ENCODE data around the gene DNM1.
A peak's percentile ranks its signal among the peaks of the same experiment; 100 is the strongest.
"Not testable (repeated sequence)": the region's sequence is repeated elsewhere in the genome, so short reads cannot be mapped to it uniquely, and the experiment has no call there.

The DNM1 gene

DNA sequence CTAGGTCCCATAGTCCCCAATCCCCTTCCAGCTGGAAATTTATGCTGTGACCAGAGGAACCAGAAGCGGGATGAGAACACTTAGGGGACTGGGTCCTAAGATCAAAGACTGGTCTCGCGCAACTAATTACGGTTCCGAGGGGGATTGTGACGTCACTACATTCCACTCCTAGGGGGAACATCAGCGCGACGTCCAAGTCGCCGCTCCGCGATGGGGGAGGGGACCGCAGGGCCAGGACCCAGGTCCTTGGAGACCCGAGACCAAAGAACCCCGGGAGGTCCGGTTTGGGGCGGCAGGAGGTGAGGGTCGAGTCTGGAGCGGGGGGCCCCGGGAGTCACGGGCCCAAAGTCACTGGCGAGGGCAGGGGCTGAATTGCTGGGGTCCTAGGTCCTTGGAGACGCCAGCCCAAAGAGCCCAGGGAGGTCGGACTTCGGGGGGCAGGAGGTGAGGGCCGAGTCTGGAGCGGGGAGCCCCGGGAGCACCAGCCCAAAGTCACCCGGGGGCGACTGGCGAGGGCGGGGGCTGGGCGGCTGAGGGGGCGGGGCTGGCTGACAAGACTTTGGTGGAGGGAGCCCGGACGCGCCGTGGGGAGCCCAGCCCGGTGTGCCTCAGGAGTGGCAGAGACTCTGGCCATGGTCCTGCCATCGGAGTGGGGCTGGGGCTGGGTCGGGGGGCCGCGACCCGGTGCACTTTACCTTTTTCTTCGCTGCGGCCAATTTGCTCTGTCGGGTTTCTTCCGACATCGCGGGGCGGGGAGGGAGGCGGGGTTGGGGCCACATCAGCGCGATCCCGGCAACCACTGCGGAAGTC, 72.2 kb downstream of the DNM1 start, which contains the start of gene GOLGA2:
TSS of gene GOLGA2 (minus strand) at position 810 of the 810 bp plus-strand sequence. CDS start at position 779, 31 bp downstream.
- peak; percentile 62 for DNase-seq (ENCODE audit: low read depth, low spot score)

DNA sequence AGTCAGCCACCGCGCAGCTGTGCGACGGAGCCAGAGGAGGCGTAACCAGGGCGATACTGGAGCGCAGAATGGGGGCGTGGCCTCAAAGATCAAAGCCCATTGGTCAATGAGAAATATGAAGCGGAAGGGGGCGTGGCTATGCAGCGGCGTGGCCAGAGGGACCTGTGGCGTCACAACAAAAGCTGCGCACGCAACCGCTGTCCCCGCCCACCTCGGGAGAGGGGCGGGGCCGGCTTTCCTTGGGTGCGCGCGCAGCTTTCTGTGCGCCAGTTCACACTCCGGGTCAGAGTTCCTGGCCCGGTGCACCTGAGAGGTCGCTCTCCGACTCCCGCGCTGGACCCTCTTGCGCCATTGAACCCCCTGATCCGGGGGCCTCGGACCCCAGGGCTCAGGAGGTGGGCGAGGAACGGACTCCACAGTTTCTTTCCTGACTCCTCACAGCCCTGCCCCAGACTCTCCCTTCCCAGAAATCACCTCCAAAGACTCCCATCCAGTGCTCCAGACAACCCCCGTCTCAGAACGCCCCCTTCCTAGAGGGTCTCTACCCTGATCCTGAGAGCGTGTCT, 72.9 kb downstream of the DNM1 start, which contains the start of gene SWI5:
TSS of gene SWI5 (plus strand) at position 269 of the 566 bp plus-strand sequence.
- peak; percentile 100 for DNase-seq (ENCODE audit: low read depth, low spot score)

DNA sequence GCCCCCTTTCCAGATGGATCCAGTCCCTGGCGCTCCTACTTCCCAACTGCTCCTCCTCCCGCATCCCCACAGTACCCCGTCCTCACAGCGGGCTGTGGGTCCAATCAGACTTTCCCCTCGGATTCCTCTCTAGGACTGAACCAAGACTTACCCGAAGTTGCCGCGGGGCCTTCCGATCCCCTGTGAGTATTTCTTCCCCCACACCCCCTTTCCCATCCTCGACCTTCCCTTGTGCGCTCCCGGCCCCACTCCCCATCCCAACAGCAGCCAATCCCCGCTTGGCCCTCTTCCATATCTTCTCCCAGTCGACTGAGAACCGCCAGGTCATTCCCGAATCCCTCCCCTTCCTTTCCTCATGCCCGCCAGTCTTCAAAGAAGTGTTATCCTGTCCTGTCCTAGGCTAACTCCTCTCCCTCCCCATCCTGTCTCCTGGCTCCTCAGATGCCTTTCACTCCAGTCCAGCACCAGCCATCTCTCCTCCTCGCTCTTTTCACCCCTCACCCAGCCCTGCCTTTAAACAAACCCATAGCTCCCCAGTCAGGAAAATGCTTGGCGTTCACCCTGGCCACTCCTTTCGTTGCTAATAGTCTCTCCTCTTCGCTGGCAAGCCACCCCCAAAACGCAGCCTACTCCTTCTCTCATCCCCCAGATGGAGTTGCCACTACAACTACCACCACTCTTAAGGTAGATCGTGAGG, 73.5 kb downstream of the DNM1 start:
- DNase-seq (ENCODE audit: low read depth, low spot score), result peak; percentile 44

DNA sequence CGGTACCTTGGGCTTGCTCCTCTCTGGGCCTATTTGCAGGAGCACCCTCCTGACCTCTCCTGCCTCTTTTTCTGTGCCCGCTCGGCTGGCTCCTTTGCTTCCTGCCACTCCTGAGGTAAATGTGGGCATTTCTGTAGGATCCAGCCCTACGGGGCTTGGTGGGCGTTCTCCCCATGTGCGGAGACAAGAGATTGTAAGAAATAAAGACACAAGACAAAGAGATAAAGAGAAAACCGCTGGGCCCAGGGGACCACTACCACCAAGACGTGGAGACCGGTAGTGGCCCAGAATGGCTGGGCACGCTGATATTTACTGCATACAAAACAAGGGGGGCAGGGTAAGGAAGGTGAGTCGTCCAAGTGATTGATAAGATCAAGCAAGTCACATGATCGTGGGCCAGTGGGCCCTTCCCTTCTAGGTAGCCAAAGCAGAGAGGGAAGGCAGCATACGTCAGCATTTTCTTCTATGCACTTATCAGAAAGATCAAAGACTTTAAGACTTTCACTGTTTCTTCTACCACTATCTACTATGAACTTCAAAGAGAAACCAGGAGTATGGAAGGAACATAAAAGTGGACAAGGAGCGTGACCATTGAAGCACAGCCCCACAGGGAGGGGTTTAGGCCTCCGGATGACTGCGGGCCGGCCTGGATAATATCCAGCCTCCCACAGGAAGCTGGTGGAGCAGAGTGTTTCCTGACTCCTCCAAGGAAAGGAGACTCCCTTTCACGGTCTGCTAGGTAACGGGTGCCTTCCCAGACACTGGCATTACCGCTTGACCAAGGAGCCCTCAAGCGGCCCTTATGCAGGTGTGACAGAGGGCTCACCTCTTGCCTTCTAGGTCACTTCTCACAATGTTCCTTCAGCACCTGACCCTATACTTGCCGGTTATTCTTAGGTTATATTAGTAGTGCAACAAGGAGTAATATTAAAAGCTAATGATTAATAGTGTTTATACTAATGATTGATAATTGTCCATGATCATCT, 76.2 kb downstream of the DNM1 start:
- DNase-seq (ENCODE audit: low read depth, low spot score), result not testable (repeated sequence)

DNA sequence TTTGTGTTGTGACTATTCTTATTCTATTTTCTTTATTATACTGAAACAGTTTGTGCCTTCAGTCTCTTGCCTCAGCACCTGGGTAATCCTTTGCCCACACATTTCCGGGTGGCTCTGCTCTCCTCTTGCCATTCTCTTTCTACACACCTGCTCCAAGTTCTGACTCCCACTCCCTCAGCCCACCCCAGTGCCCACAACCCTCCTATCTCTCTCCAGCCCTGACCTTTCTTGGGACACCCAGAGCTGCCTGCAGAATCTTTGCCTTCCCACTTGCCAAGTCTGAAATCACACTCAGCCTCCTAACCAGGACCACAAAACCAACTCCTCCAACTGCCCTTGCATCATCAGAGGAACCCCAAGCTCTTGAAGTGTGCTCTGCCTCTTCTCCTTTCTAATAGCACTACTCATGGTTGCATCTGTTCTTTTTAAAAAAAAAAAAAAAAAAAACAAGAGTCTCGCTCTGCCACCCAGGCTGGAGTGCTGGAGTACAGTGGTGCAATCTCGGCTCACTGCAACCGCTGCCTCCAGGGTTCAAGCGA, 77.0 kb downstream of the DNM1 start:
- DNase-seq (ENCODE audit: low read depth, low spot score), result no peak

DNA sequence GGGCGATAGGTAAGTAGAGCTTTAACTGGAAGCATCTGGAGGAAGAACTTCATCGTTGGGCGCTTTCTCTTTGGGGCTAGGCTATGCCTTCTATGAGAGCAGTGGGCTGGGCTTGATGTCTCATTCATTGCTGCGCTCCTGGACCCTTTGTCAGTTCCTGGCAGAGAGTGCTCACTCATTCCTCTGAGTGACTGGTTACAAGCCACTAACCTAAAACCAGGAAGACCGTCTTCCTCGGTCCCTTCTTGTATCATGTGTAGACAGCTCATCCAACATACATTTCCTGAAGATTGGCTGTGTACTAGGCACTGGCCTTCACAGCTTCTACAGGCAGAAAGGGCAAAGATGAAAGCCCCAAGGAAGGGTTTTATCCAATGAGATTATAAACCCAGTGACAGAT, 79.3 kb downstream of the DNM1 start:
- DNase-seq (ENCODE audit: low read depth, low spot score), result no peak

DNA sequence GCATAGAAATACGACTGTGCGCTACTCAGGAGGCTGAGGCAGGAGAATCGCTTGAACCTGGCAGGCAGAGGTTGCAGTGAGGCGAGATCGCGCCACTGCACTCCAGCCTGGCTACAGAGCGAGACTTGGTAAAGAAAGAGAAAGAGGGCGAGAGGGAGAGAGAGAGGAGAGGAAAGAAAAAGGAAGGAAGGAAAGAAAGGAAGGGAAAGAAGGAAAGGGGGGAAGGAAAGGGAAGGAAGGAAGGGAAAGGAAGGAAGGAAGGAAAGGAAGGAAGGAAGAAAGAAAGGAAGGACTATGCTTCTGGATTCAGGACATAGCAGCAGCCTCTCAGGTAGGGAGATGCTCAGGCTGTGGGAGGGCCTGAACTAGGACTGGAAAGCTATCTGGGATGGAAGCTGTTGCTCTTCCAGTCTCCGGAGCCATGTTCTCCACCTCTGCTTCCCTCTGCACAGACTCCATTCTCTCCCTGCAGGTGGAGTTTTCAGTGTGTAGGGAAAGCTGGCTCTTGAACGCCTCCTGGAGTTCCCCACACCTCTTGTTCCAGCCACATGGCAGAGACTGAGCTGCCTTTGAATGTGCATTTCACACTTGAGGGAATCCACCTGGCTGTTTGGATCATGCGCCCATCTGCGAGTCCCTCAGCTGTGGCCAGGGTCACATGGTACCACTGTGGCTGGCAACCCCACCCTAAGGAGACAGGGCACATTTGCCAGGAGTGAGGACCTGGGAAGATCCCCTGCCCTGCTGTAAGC, 82.0 kb downstream of the DNM1 start:
- no peak for DNase-seq (ENCODE audit: low read depth, low spot score)

DNA sequence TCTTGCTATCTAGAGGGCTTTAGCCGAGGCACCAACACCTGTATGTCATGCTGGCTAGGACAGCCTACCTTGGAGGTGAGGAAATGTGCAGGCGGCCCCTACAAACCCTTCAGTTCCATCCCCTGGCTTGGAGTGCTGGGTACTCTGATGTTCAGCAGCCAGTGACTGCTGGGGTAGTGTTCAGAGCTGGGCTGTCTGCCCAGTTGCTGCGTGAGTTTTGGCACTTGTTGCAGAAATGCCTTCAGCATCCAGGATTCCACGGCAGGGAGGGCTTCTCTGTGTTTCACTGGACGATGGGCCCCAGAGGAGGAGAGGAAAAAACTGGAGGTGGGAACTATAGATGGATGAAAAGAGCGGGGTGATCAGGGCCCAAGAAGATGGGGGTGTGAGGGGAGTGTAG, 83.3 kb downstream of the DNM1 start:
- DNase-seq (ENCODE audit: low read depth, low spot score), result no peak

DNA sequence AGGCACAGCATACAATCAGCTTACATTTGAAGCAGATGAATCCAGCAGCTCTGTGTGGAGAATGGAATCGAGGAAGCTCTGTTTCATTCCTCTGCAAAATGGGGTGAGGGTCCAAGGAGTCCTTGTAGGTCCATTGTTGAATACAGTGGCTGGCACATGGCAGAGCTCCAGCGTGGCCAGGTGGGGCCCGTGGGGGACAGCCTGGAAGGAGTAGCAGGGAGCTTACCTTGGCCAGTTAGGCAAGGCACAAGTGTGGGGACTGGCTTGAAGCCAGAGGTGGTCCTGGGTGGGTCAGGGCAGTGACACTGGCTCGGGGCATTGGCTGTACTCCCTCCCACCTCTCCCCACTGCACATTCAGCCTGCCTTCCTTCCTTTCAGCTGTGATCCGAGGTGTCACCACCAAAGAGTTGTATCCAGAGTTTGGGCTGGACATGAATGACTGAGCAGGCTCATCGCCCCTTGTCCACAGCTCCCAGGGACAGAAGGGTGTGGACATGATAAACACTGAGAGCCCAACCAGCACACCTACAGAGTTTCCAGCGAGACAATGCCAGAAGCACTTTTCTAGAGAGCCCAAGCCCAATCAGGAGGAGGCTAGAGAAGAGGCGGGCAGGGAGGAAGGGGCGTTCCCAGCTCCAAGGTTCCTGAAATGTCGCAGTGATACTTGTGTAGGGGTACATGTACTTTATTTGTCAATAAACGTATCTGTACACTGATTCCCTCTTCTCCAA, 85.3 kb downstream of the DNM1 start:
- DNase-seq (ENCODE audit: low read depth, low spot score), result peak; percentile 75

DNA sequence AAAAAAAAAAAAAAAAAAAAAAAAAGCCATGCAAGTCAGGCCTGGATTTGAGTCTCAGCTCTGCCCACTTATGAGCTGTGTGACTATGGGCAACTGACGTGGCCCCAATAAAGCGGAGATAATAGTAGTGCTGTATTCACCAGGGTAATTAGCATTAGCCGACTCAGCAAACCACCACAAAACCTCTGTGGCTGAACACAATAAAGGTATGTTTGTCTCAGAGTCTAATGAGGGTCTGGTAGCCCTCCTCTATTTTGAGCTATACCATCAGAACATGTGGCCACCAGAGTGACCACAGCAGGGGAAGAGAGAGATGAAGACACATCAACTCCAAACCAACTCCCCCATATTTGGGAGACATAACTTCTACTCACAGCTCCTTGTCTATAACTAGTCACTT, 88.8 kb downstream of the DNM1 start:
- DNase-seq (ENCODE audit: low read depth, low spot score), result no peak

DNA sequence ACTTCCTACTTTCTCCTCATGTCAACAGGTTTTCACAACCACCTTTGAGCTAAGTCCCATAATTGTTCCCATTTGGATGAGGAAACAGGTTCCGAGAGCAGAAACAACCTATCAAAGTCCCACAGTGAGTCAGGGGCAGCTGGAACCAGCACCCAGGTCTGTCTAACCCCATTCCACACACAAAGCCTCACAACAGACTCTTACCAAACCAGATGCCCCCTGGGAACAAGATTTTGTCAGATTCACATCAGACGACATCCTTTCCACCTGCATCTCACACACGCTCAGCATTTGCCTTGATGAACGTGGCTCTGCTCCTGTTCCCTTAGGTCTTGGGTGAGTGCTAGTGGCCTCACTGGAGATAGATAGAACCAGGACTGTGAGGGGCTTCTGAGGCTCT, 89.9 kb downstream of the DNM1 start:
- no peak for DNase-seq (ENCODE audit: low read depth, low spot score)

DNA sequence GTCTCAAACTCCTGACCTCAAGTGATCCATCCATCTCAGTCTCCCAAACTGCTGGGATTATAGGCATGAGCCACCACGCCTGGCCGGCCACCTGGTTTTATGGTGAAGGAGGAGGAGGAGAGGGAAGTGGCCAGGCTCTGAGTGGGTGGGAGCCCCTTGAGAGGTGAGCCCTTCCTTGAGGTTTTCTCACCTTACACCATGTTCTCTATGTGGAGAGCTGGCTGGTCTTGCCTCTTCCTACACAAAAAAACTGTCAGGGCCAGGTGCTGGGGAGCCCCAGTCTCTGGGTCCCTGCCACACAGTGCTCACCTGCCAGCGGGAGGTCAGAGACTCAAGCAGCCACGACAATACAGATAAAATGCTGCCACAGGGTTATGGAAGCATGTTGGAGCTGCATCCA, 91.0 kb downstream of the DNM1 start:
- no peak for DNase-seq (ENCODE audit: low read depth, low spot score)

DNA sequence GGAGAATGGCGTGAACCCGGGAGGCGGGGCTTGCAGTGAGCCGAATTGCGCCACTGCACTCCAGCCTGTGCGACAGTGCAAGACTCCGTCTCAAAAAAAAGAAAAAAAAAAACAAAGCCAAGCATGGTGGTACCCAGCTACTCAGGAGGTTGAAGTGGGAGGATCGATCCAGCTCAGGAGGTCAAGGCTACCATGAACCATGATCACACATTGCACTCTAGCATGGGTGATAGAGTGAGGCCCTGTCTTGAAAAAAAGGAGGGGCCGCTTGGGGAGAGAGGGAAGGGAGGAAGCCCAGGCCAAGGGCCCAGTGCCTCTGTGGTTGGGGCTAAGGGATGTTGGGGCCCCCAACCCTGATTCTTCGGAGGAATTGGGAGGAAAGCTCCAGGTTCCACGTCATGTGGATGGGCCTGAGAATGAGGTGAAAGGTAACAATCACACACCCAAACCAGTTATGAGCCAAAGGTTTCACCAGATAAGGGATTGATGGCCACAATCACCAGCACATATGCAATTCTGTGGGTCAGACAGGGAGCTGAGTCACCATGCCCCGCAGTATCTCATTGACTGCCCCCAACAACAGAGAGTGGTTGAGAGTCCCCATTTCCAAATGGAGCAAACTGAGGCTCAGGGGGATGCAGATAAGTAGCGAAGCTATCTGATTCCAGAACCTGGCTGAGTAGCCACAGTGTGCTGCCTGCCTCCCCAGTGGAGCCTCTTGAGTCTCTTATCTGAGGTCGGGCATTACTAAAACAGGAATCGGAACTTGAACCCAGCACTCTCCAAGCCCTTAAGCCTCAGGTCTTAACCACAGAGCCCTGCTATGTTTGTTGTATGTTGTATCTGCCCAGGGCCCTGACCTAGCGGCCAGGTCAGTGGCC, 93.4 kb downstream of the DNM1 start:
- no peak for DNase-seq (ENCODE audit: low read depth, low spot score)

DNA sequence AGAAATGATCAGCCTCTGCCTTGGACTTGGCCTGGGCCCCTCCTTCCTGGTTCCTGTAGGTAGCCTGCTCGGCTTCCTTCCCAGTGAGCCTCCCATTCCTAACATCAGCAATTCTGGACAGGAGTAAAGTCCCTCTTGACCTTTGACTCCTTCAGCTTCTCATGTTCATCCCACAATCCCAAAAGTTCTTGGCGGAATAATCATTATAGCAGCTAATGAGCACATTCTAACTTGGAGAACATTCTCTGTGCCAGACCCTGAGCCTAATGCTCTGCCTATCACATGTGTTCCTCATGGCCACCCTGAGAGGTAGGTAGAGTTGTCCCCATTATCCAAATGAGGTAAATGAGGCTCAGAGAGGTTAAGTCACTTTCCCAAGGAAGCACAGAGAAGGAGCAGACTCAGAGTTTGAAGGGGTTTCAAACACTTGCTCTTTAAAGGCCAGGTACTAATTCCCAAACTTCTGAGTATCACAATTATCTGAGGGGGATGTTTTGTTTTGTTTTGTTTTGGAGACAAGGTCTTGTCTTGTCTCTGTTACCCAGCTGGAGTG, 94.1 kb downstream of the DNM1 start:
- DNase-seq (ENCODE audit: low read depth, low spot score), result no peak

DNA sequence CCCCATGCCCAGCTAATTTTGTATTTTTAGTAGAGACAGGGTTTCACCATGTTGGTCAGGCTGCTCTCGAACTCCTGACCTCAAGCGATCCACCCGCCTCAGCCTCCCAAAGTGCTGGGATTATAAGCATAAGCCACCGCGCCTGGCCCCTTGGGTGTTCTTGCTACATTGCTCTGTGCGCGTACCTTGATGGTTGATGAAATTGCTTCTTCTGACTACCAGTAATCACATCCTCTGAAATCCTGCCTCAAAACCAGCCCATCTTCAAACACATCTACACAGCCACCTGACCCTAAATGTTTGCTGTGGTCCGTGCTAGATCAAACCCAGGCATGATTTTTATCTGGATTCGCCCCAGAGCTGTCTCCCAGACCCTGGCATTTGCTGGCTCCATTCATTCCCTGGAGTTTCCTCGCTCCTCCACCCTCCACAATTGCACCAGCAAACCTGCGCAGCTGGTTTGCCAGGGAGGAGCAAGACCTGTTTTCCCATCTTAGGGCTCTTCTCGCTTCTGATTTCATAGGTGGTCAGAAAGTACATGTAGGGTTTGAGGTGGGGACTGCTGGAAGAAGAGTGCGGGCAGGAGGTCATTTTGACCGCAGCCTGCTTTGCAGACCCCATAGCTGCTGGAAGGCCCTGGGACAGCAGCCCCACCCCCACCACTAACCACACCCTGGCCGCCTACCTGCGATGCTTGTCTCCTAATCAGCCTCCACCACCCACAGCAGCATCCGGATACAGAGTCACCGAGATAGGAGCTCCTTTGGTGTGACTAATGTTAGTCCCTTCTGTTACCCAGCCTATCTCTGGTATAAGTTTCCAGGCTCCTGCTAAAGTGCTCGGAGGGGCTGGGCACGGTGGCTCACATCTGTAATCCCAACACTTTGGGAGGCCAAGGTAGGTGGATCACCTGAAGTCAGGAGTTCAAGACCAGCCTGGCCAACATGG, 95.6 kb downstream of the DNM1 start:
- peak; percentile 90 for DNase-seq (ENCODE audit: low read depth, low spot score)

DNA sequence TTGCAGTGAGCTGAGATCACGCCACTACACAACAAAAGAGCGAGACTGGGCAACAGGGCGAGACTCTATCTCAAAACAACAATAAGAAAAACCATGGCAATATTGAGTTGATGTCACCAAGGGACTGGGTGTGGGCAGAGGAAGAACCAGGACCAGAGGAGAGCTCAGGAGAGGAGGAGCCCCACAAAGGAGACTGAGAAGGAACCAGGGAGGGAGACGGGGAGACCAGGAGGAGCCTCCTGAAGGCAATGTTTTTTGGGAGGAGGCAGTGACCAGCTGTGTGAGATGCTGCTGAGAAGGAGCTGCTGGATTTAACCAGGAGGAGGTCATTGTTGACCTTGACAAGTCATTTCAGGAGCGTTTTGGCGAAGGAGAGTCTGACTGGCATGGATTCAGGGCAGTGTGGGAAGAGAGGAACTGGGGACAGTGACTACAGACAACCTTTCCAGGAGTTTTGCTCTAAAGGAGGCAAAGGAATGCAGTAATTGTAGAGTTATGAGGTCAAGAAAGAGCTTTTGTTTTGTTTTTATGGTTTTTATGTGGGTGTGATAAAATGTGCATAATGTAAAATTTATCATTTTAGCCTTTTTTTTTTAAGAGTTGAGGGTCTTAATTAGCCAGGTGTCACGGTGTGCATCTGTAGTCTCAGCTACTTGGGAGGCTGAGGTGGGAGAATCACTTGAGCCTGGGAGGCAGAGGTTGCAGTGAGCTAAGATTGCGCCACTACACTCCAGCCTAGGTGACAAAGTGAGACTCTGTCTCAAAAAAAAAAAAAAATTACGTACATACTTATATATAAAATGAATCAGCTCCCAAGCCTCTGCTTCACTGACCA, 101.2 kb downstream of the DNM1 start:
- no peak for DNase-seq (ENCODE audit: low read depth, low spot score)

Measured in ELF-1 (cell line).